ENCODE data around the gene VPS13A. TPM values are rescaled to one million over a fixed set of nuclear protein-coding genes. Genes with fewer than 3 reads are reported as not detected.

Gene VPS13A
- polyA plus RNA-seq, 1 donor from 2014 or later: 20.6 TPM

GRCh38 chr9:77316058-77316457 is 138.7 kb downstream of the VPS13A start:
- Histone ChIP-seq H3F3A (ENCODE audit: insufficient read depth, low read length, poor library complexity, severe bottlenecking) (peaks cover 4% of the 10 kb centered on the region), H3K27ac (ENCODE audit: low read length) (no peak overlapping the region), H3K9ac (ENCODE audit: low read length) (no peak overlapping the region), H2AFZ (ENCODE audit: low read depth, low read length) (no peak overlapping the region), H3K79me2 (replicated peaks; ENCODE audit: insufficient read depth, low read length) (no peaks in the 10 kb centered on the region), H3K9me2 (ENCODE audit: insufficient read depth, low read length) (no peaks in the 10 kb centered on the region), H3K4me3 (ENCODE audit: low read length) (no peak overlapping the region), H3K9me3 (ENCODE audit: low read length) (no peaks in the 10 kb centered on the region), H3K27me3 (ENCODE audit: insufficient read depth, low read depth, low read length) (no peaks in the 10 kb centered on the region), H4K20me1 (ENCODE audit: insufficient read depth) (no peaks in the 10 kb centered on the region), H3K36me3 (ENCODE audit: insufficient read depth, low read length) (no peaks in the 10 kb centered on the region), H3K4me2 (ENCODE audit: low read length) (no peak overlapping the region)
- TF ChIP-seq RAD21 (conservative IDR thresholded peaks at IDR 0.05): no peak
- TF ChIP-seq REST (IDR thresholded peaks at IDR 0.05; ENCODE audit: borderline replicate concordance): no peak
- no peak for TF ChIP-seq SMC3 (conservative IDR thresholded peaks at IDR 0.05; ENCODE audit: poor library complexity)
- no peak for TF ChIP-seq MXI1 (conservative IDR thresholded peaks at IDR 0.05; ENCODE audit: poor library complexity, severe bottlenecking)
- no peak for TF ChIP-seq CTCF (IDR thresholded peaks at IDR 0.05; ENCODE audit: poor library complexity, severe bottlenecking)
- no peak for TF ChIP-seq TAF1 (IDR thresholded peaks at IDR 0.05; ENCODE audit: low read depth)
- no peak for TF ChIP-seq POLR2AphosphoS5 (IDR thresholded peaks at IDR 0.05)
- TF ChIP-seq EZH2 (IDR thresholded peaks at IDR 0.05; ENCODE audit: borderline replicate concordance, insufficient read depth, low read length, poor library complexity, severe bottlenecking): no peak
- no peak for TF ChIP-seq EP300 (conservative IDR thresholded peaks at IDR 0.05; ENCODE audit: poor library complexity, severe bottlenecking)

GRCh38 chr9:77325058-77325457 is 147.7 kb downstream of the VPS13A start:
- TF ChIP-seq CTCF (IDR thresholded peaks at IDR 0.05; ENCODE audit: poor library complexity, severe bottlenecking): no peak
- no peak for TF ChIP-seq POLR2AphosphoS5 (IDR thresholded peaks at IDR 0.05)
- no peak for TF ChIP-seq EZH2 (IDR thresholded peaks at IDR 0.05; ENCODE audit: borderline replicate concordance, insufficient read depth, low read length, poor library complexity, severe bottlenecking)
- no peak for TF ChIP-seq REST (IDR thresholded peaks at IDR 0.05; ENCODE audit: borderline replicate concordance)
- TF ChIP-seq SMC3 (conservative IDR thresholded peaks at IDR 0.05; ENCODE audit: poor library complexity): no peak
- TF ChIP-seq TAF1 (IDR thresholded peaks at IDR 0.05; ENCODE audit: low read depth): no peak
- TF ChIP-seq MXI1 (conservative IDR thresholded peaks at IDR 0.05; ENCODE audit: poor library complexity, severe bottlenecking): no peak
- TF ChIP-seq EP300 (conservative IDR thresholded peaks at IDR 0.05; ENCODE audit: poor library complexity, severe bottlenecking): no peak
- TF ChIP-seq RAD21 (conservative IDR thresholded peaks at IDR 0.05): no peak
- H3K4me3 ChIP-seq (ENCODE audit: low read length): no peak overlapping the region
- H3K27me3 ChIP-seq (ENCODE audit: insufficient read depth, low read depth, low read length): no peaks in the 10 kb centered on the region
- no peaks in the 10 kb centered on the region for H3K9me3 ChIP-seq (ENCODE audit: low read length)
- no peak overlapping the region for H3K27ac ChIP-seq (ENCODE audit: low read length)
- H4K20me1 ChIP-seq (ENCODE audit: insufficient read depth): no peaks in the 10 kb centered on the region
- no peak overlapping the region for H3K4me2 ChIP-seq (ENCODE audit: low read length)
- H2AFZ ChIP-seq (ENCODE audit: low read depth, low read length): no peak overlapping the region
- H3K79me2 ChIP-seq (replicated peaks; ENCODE audit: insufficient read depth, low read length): no peaks in the 10 kb centered on the region
- no peaks in the 10 kb centered on the region for H3F3A ChIP-seq (ENCODE audit: insufficient read depth, low read length, poor library complexity, severe bottlenecking)
- H3K9ac ChIP-seq (ENCODE audit: low read length): no peak overlapping the region
- H3K9me2 ChIP-seq (ENCODE audit: insufficient read depth, low read length): no peaks in the 10 kb centered on the region
- H3K36me3 ChIP-seq (ENCODE audit: insufficient read depth, low read length): no peaks in the 10 kb centered on the region

Measured in neural cell (in vitro differentiated cells).